Neutrophil (primary cell): ENCODE measurements around the gene GALNT7.

Experiments used
- H3K27ac ChIP-seq: fragments of 200-600 bp; sonication (generic); 2 replicates; pipeline ENCODE4 v1.5.1; 2016; ENCODE audit warnings: mild to moderate bottlenecking, moderate library complexity
- H3K27me3 ChIP-seq: fragments of 200-600 bp; sonication (generic); 2 replicates; pipeline ENCODE4 v1.6.0; 2016; ENCODE audit warnings: mild to moderate bottlenecking
- H3K36me3 ChIP-seq: fragments of 200-600 bp; sonication (generic); 2 replicates; pipeline ENCODE4 v1.5.1; 2017
- H3K4me1 ChIP-seq, 2 experiments: fragments of 200-600 bp in 1 of 2; sonication (generic) in 1 of 2; 1 replicate in 1 of 2; 2 replicates in 1 of 2; pipeline versions ENCODE4 v1.5.1 to v1.6.1; 2013 to 2016; ENCODE audit warnings: low read depth in 1 of 2, low read length in 1 of 2, mild to moderate bottlenecking in 1 of 2, moderate library complexity in 1 of 2; ENCODE audit not compliant: control insufficient read depth in 1 of 2, insufficient read depth in 1 of 2
- H3K4me3 ChIP-seq, 2 experiments: fragments of 200-600 bp in 1 of 2; sonication (generic) in 1 of 2; 1 replicate in 1 of 2; 2 replicates in 1 of 2; pipeline ENCODE4 v1.5.1; 2013 to 2016; ENCODE audit warnings: low read depth in 1 of 2, low read length in 1 of 2, mild to moderate bottlenecking in 1 of 2, moderate library complexity in 1 of 2
- H3K9me3 ChIP-seq: fragments of 200-600 bp; sonication (generic); 2 replicates; pipeline ENCODE4 v1.5.1; 2016
- CTCF ChIP-seq: fragments of 200-600 bp; sonication (generic); IDR thresholded peaks from 2 replicates; pipeline ENCODE4 v1.5.1; 2016; ENCODE audit warnings: antibody characterized with exemption

Gene GALNT7

GRCh38 chr4:173360587-173361221 is 192.1 kb downstream of the GALNT7 start:
- Histone ChIP-seq H3K9me3 (no peaks in the 10 kb centered on the region), H3K36me3 (no peaks in the 10 kb centered on the region)

GRCh38 chr4:173362666-173363065 is 194.1 kb downstream of the GALNT7 start:
- Histone ChIP-seq H3K27me3 (no peaks in the 10 kb centered on the region), H3K27ac (no peak overlapping the region), H3K36me3 (no peaks in the 10 kb centered on the region), H3K4me3 (no peak overlapping the region), H3K4me1 (no peaks in the 10 kb centered on the region), H3K9me3 (no peaks in the 10 kb centered on the region)
- no peak for TF ChIP-seq CTCF

More at GRCh38 chr4:173360587-173361221, 192.1 kb downstream of the GALNT7 start:
- no peak for TF ChIP-seq CTCF
- Histone ChIP-seq H3K27ac (no peak overlapping the region), H3K4me3 (no peak overlapping the region), H3K4me1 (no peaks in the 10 kb centered on the region), H3K27me3 (no peaks in the 10 kb centered on the region)

- H3K27ac ChIP-seq = no peak overlapping the region
- no peaks in the 10 kb centered on the region for H3K9me3 ChIP-seq
- H3K4me3 ChIP-seq = no peak overlapping the region
- H3K27me3 ChIP-seq = no peaks in the 10 kb centered on the region
- no peaks in the 10 kb centered on the region for H3K36me3 ChIP-seq
- TF ChIP-seq CTCF = no peak
- peaks cover 6 to 8% of the 10 kb centered on the region in 2 experiments for H3K4me1 ChIP-seq
These were observed 196.9 kb downstream of the GALNT7 start for GRCh38 chr4:173365359-173365996.

- peaks cover 11 to 18% of the 10 kb centered on the region in 2 experiments for H3K4me1 ChIP-seq
- H3K9me3 ChIP-seq = no peaks in the 10 kb centered on the region
- no peak overlapping the region for H3K27ac ChIP-seq
- no peak overlapping the region for H3K4me3 ChIP-seq
- H3K27me3 ChIP-seq = peaks cover 4% of the 10 kb centered on the region
- H3K36me3 ChIP-seq = no peaks in the 10 kb centered on the region
- no peak for TF ChIP-seq CTCF
These were observed 198.7 kb downstream of the GALNT7 start for GRCh38 chr4:173367285-173367684.

GRCh38 chr4:173367946-173368345 is 199.3 kb downstream of the GALNT7 start:
- no peaks in the 10 kb centered on the region for H3K9me3 ChIP-seq
- peaks cover 16 to 23% of the 10 kb centered on the region in 2 experiments for H3K4me1 ChIP-seq
- no peak overlapping the region for H3K4me3 ChIP-seq
- H3K36me3 ChIP-seq = no peaks in the 10 kb centered on the region
- no peak overlapping the region for H3K27ac ChIP-seq
- no peak for TF ChIP-seq CTCF
- peaks cover 10% of the 10 kb centered on the region for H3K27me3 ChIP-seq
